Mucosa of rectum (tissue), 2 donors: ENCODE data around the gene ANXA3.

ENCODE experiments used
- H3K27ac ChIP-seq, 2 donors: one replicate each; pipeline ENCODE4 v1.7.0; 2013; ENCODE audit warnings: inconsistent platforms in 2 of 2, low read depth in 2 of 2, low read length in 2 of 2
- H3K27me3 ChIP-seq, 2 donors: one replicate each; pipeline ENCODE4 v1.7.0; 2013; ENCODE audit warnings: low read length in 2 of 2; ENCODE audit not compliant: control insufficient read depth in 2 of 2, insufficient read depth in 2 of 2
- H3K36me3 ChIP-seq, 2 donors: one replicate each; pipeline ENCODE4 v1.7.0; 2013; ENCODE audit warnings: low read length in 2 of 2; ENCODE audit not compliant: control insufficient read depth in 2 of 2, insufficient read depth in 2 of 2
- H3K4me1 ChIP-seq, 2 donors: one replicate each; pipeline ENCODE4 v1.7.0; 2013; ENCODE audit warnings: low read length in 2 of 2, mild to moderate bottlenecking in 1 of 2; ENCODE audit not compliant: control insufficient read depth in 2 of 2, insufficient read depth in 2 of 2
- H3K4me3 ChIP-seq, 2 donors: one replicate each; pipeline ENCODE4 v1.7.0; 2013; ENCODE audit warnings: low read length in 2 of 2
- H3K9ac ChIP-seq, 2 donors: one replicate each; pipeline ENCODE4 v1.7.0; 2013; ENCODE audit warnings: low read length in 2 of 2, low read depth in 1 of 2, mild to moderate bottlenecking in 1 of 2
- H3K9me3 ChIP-seq, 2 donors: one replicate each; pipeline ENCODE4 v1.7.0; 2013; ENCODE audit warnings: low read length in 2 of 2; ENCODE audit not compliant: control insufficient read depth in 2 of 2
- donor health status: healthy.
- donor health status: Normal muscosa, but diverticular disease.

ANXA3 gene

DNA sequence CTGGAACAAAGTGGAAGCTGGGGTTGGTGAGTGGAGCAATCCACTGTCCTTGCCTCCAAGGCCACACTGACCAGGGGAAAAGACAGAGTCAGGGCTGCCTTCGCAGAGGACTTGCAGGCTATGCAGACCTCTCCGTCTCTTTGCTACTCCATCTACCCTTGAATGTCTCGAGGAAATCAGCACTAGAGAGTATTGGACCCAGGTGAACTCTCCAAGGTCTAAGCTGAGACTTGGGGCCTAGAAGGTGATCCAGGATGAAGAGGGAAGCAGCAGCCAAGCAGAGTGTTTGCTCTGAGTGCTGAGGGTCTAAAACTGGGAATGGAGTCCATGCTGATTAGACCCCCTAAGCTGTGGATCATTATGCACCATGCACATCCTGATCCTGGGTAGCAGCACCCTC is 54.5 kb downstream of the ANXA3 start:
- Histone ChIP-seq H3K36me3 (no peaks in the 10 kb centered on the region), H3K9ac (no peak overlapping the region)

DNA sequence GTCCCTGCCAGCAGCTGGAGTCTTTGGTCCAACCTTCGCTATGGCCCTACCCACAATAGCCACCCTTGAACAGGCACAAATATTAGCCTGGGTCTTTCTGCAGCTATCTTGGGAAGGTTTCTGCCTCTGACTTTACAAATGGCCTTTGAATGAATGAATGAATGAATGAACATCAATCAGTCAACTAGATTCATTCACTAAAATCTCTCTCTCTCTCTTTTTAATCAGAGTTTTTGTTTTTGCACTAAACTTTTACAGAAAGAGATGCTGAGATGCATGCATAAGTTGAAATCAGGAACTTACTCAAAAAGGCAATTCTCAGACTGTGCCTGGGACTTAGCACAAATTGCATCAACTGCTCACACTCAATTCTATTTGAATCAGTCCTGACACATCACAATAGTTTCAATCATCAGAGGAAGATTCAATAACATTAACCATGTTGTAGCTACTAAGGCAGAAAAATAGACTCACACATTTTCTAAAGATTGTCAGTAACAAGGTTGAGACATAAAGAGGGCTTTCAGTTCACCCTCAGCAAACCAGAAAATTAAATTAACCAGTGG is 55.0 kb downstream of the ANXA3 start:
- H3K36me3 ChIP-seq: no peaks in the 10 kb centered on the region
- no peaks in the 10 kb centered on the region for H3K27me3 ChIP-seq
- H3K9me3 ChIP-seq: no peaks in the 10 kb centered on the region
- no peaks in the 10 kb centered on the region for H3K4me1 ChIP-seq
- no peak overlapping the region for H3K27ac ChIP-seq
- H3K4me3 ChIP-seq: no peak overlapping the region
- H3K9ac ChIP-seq: no peak overlapping the region

More for the DNA sequence above, 54.5 kb downstream of the ANXA3 start:
- no peaks in the 10 kb centered on the region for H3K27me3 ChIP-seq
- no peak overlapping the region for H3K27ac ChIP-seq
- no peaks in the 10 kb centered on the region for H3K4me1 ChIP-seq
- no peaks in the 10 kb centered on the region for H3K9me3 ChIP-seq
- no peak overlapping the region for H3K4me3 ChIP-seq

DNA sequence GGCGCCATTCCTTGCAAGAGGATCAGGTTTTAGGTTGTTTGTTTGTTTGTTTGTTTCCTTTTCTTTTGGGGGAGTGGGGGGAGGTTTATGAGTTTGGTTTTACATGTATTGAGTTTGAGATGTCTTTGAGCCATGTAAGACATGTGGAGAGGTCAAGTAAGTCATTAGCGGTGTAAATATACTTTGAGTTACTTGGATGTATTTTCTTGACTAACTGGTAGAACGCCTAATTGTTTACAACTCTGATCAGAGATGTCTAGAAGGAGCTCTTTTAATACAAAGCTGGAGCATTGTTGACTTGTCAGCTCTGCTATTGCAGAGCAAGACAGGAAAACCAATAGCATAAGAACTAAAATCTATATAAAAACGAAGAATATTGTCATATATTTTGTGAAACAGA is 57.1 kb downstream of the ANXA3 start:
- Histone ChIP-seq H3K9ac (no peak overlapping the region), H3K27me3 (no peaks in the 10 kb centered on the region), H3K36me3 (no peaks in the 10 kb centered on the region), H3K4me3 (no peak overlapping the region), H3K9me3 (no peaks in the 10 kb centered on the region), H3K4me1 (peaks cover 2 to 3% of the 10 kb centered on the region in 2 donors), H3K27ac (no peak overlapping the region)

DNA sequence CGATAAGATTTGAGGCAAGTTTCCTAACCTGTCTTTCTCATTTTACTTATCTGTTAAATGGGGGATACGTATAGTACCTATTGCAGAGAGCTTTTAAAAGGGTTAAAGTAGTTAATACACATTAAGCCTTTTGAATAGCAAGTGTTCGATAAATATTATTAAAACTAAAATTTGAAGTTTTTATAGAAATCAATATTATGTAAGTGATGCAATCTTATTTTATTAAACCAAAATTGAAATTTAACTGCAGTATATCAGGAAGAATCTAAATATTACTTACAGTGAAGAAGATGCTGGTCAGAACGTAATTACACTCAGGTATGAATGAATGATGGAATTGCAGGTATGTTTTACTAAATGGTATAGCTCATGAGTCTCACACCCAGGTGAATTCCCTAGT is 58.0 kb downstream of the ANXA3 start:
- no peak overlapping the region for H3K4me3 ChIP-seq
- H3K9me3 ChIP-seq: no peaks in the 10 kb centered on the region
- H3K4me1 ChIP-seq: peaks cover 2 to 3% of the 10 kb centered on the region in 2 donors
- no peaks in the 10 kb centered on the region for H3K36me3 ChIP-seq
- no peak overlapping the region for H3K27ac ChIP-seq
- no peaks in the 10 kb centered on the region for H3K27me3 ChIP-seq
- no peak overlapping the region for H3K9ac ChIP-seq

DNA sequence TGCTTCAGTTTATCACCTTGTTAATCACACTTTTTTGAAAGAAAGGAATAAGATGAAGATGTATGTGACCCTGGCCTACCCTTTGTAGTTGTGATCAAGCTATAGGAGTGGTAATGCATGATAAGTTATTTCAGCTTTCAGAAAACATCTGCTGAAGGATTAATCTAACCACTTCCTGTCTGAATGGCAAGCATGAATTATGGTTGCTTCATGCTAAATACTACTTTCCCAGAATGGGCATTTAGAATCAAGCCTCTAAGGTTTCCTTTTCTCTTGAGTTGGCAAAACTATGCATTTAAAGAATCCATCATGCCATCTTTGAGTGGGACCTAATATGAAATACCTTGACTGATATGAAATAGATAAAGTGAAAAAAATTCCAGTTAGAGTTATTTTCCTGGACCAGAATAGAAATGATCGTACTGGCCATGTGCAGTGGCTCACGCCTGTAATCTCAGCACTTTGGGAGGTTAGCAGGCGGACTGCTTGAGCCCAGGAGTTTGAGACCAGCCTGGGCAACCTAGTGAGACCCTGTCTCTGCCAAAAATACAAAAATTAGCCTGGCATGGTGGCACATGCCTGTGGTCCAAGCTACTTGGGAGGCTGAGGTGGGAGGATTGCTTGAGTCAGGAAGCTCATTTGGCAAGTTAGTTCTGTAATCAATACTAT is 59.1 kb downstream of the ANXA3 start:
- H3K9me3 ChIP-seq: no peaks in the 10 kb centered on the region
- H3K4me1 ChIP-seq: peaks cover 2 to 6% of the 10 kb centered on the region in 2 donors
- H3K27ac ChIP-seq: no peak overlapping the region
- H3K27me3 ChIP-seq: no peaks in the 10 kb centered on the region
- no peak overlapping the region for H3K4me3 ChIP-seq
- no peak overlapping the region for H3K9ac ChIP-seq
- no peaks in the 10 kb centered on the region for H3K36me3 ChIP-seq

DNA sequence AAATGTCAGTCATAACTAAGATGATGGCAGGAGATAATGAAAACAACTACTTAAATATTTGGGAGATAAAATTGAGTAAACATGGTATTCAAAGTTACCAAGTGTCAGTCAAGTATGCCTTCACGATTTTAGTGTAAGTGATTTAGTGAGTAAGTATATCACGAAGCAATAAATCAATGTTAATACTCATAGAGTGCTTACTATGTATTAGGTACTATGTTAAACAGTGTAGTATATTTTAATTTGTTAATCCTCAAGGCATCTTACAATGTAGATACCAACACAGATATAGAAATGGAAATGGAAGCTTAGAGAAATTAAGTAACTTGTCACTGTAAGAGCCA is 59.6 kb downstream of the ANXA3 start:
- H3K9me3 ChIP-seq: no peaks in the 10 kb centered on the region
- peaks cover 2 to 6% of the 10 kb centered on the region in 2 donors for H3K4me1 ChIP-seq
- no peak overlapping the region for H3K4me3 ChIP-seq
- no peak overlapping the region for H3K9ac ChIP-seq
- H3K27me3 ChIP-seq: no peaks in the 10 kb centered on the region
- H3K36me3 ChIP-seq: no peaks in the 10 kb centered on the region
- no peak overlapping the region for H3K27ac ChIP-seq

DNA sequence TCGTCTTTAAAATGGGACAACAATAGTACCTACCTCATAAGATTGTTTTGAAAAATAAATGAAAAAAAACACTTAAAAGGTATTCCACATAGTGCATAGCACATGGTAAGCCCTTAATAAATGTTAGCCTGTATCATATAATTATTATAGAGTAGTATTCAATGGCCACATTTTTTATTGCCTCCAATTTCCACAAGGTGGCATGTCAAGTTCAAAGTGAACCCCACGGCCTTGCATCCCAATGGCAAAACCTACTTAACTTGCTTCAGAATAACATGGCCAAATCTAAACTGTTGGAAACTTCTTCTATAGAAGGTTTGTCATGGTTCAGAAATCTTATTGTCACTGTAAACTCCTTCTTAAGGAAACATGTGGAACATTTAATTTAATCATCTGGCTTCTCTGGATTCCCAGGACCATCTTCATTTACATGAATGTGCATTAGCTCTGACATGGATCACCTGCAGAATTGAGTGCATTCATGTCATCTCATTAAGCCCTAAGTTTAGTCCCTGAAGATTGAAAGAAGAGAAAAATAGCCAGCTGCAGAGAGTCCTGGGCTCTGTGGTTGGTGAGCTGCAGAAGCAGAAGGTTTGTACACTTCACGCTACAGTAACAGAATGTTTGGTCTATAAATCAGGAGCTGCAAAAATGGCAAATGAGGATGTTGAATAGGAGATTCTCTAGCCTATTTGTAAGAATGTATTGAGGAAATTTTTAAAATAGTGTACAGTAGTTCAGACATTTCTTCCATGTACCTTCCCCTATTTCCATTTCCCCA is 61.0 kb downstream of the ANXA3 start:
- Histone ChIP-seq H3K4me3 (no peak overlapping the region), H3K36me3 (no peaks in the 10 kb centered on the region), H3K27ac (no peak overlapping the region), H3K4me1 (peaks cover 2 to 6% of the 10 kb centered on the region in 2 donors), H3K9me3 (no peaks in the 10 kb centered on the region), H3K27me3 (no peaks in the 10 kb centered on the region), H3K9ac (no peak overlapping the region)

DNA sequence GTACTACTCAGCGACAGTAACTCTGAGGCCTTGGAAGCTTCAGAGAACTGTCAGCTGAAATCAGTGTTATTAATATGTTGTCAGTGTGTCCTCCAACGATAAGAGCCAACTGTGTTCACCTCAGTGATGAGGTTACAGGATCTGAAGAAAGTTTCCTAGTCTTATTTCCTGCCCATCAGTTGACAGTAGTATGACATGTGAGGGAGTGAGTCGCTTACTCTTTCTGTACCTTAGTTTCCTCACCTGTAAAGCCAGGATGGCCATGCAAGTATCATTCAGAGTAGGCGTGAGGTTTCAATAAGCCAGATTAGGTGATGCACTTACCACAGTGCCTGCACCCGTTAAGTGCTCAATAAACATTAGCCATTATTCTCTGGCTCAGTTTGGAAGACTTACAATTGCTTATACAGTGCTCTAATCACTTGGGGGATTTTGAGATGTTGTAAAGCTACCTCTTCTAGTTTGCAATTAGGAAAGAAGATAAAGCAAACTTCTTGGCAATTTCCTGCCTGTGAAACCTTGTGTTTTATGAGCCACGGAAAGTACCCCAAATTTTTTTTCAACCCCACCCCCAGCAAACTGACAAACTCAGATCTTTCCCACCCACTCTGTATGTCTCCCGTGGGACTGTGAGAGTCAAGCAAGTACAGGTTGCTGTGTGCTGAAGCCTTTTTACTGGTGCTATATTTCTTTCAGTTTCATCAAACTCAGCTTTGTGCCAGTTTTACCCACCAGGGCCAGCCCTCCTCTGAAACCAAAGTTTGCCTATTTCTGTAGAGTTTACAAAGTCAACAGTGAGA is 62.2 kb downstream of the ANXA3 start:
- Histone ChIP-seq H3K9me3 (no peaks in the 10 kb centered on the region), H3K27me3 (no peaks in the 10 kb centered on the region), H3K27ac (no peak overlapping the region)

DNA sequence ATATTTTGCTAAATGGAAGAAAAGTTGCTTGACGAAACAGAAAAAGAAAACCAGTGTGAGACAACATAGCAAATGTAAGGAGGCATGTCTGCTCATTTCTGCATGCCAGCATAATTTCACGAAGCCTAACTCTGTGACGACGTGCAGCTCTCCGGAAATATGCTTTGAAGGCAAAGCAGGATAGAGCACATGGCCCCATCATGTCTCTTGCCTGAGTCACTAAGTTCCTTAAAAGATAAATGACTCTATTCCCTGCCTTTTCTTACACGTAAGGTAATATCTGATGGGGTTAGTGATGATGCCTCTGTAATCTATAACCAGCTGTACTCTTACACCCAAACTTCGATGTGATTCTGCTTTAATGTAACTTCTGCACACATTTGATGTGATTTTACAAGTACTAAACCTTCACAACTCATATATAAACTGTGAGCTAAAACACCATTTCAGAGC is 64.5 kb downstream of the ANXA3 start:
- peaks cover 2 to 6% of the 10 kb centered on the region in 2 donors for H3K4me1 ChIP-seq
- H3K4me3 ChIP-seq: no peak overlapping the region
- no peak overlapping the region for H3K9ac ChIP-seq
- H3K27me3 ChIP-seq: no peaks in the 10 kb centered on the region
- no peaks in the 10 kb centered on the region for H3K9me3 ChIP-seq
- H3K36me3 ChIP-seq: no peaks in the 10 kb centered on the region
- H3K27ac ChIP-seq: no peak overlapping the region

More for the DNA sequence above, 62.2 kb downstream of the ANXA3 start:
- no peak overlapping the region for H3K4me3 ChIP-seq
- peaks cover 2 to 6% of the 10 kb centered on the region in 2 donors for H3K4me1 ChIP-seq
- no peaks in the 10 kb centered on the region for H3K36me3 ChIP-seq
- H3K9ac ChIP-seq: no peak overlapping the region

DNA sequence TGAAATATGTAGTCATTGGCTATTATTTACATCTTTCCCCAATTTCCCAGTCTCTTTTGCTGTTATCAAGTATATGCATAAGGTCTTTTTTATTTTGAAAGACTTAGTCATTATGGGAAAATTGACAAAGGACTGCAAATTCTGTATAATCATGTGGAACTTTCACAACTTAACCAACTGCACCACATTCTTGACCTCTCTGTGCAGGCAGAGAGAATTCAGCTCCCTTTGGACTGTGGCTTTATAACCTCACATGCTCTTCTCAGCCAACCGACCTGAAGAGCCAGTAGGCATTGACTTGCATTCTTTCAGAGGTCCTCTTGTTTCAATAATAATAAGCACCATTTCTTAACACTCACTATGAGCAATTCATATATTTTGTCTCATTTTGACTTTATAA is 66.9 kb downstream of the ANXA3 start:
- H3K9ac ChIP-seq: no peak overlapping the region
- H3K4me1 ChIP-seq: peaks cover 0 to 6% of the 10 kb centered on the region in 2 donors
- H3K4me3 ChIP-seq: no peak overlapping the region
- no peak overlapping the region for H3K27ac ChIP-seq
- H3K27me3 ChIP-seq: no peaks in the 10 kb centered on the region
- no peaks in the 10 kb centered on the region for H3K36me3 ChIP-seq
- H3K9me3 ChIP-seq: no peaks in the 10 kb centered on the region
